Loucy (cell line): ENCODE results near the gene NKX1-1.

ENCODE experiments used
- H2AFZ ChIP-seq: fragments of 200-600 bp; sonication (generic); 2 replicates; pipeline ENCODE4 v1.6.0; 2016; ENCODE audit warnings: antibody characterized with exemption, mild to moderate bottlenecking, low read length, moderate library complexity
- H3F3A ChIP-seq: fragments of 200-600 bp; 2 replicates; pipeline ENCODE4 v1.6.0; 2016; ENCODE audit warnings: antibody characterized with exemption, low read depth, mild to moderate bottlenecking
- H3K27me3 ChIP-seq: fragments of 200-600 bp; sonication (generic); 2 replicates; pipeline ENCODE4 v1.6.1; 2014; ENCODE audit warnings: low read length, mild to moderate bottlenecking; ENCODE audit not compliant: insufficient read depth, poor library complexity, severe bottlenecking
- H3K36me3 ChIP-seq: fragments of 200-600 bp; sonication (generic); 2 replicates; pipeline ENCODE4 v1.6.1; 2016; ENCODE audit warnings: low read length; ENCODE audit not compliant: insufficient read depth
- H3K4me1 ChIP-seq: fragments of 200-600 bp; sonication (generic); 2 replicates; pipeline ENCODE4 v1.5.1; 2014; ENCODE audit warnings: low read length, mild to moderate bottlenecking; ENCODE audit not compliant: insufficient read depth, poor library complexity, severe bottlenecking
- H3K4me2 ChIP-seq: fragments of 200-600 bp; sonication (generic); 2 replicates; pipeline ENCODE4 v1.6.0; 2014; ENCODE audit warnings: antibody characterized with exemption, low read length, low read depth, mild to moderate bottlenecking; ENCODE audit not compliant: poor library complexity, severe bottlenecking
- H3K4me3 ChIP-seq: fragments of 200-600 bp; sonication (generic); 2 replicates; pipeline ENCODE4 v1.5.1; 2014; ENCODE audit warnings: low read length, mild to moderate bottlenecking, mixed read lengths; ENCODE audit not compliant: poor library complexity, severe bottlenecking
- H3K79me2 ChIP-seq: fragments of 200-600 bp; sonication (generic); 2 replicates; pipeline ENCODE4 v1.6.1; 2014; ENCODE audit warnings: low read length; ENCODE audit not compliant: insufficient read depth
- H3K9ac ChIP-seq: fragments of 200-600 bp; sonication (generic); 2 replicates; pipeline ENCODE4 v1.6.0; 2014; ENCODE audit warnings: mild to moderate bottlenecking, low read depth, low read length, moderate library complexity; ENCODE audit not compliant: poor library complexity, severe bottlenecking
- H3K9me2 ChIP-seq: fragments of 200-600 bp; sonication (generic); replicated peaks from 2 replicates; pipeline ENCODE4 v1.6.1; 2016; ENCODE audit warnings: low read depth, low read length, mixed read lengths
- H3K9me3 ChIP-seq: fragments of 200-600 bp; sonication (generic); 2 replicates; pipeline ENCODE4 v1.6.1; 2014; ENCODE audit warnings: mild to moderate bottlenecking, antibody characterized with exemption, low read length, low read depth; ENCODE audit not compliant: insufficient read depth
- H4K20me1 ChIP-seq: fragments of 200-600 bp; sonication (generic); 2 replicates; pipeline ENCODE4 v1.6.0; 2014; ENCODE audit warnings: antibody characterized with exemption, low read length, mild to moderate bottlenecking; ENCODE audit not compliant: insufficient read depth, poor library complexity, severe bottlenecking
- EZH2phosphoT487 ChIP-seq: fragments of 200-600 bp; IDR thresholded peaks from 2 replicates; pipeline ENCODE4 v1.6.1; 2018; ENCODE audit warnings: antibody characterized with exemption, mild to moderate bottlenecking, moderate library complexity, borderline replicate concordance
- TF ChIP-seq, protein P1 (sequence below): fragments of 200-600 bp; sonication (generic); conservative IDR thresholded peaks from 2 replicates; pipeline ENCODE4 v1.5.1; 2014; ENCODE audit warnings: mild to moderate bottlenecking, antibody characterized with exemption, low read length

The NKX1-1 gene

DNA sequence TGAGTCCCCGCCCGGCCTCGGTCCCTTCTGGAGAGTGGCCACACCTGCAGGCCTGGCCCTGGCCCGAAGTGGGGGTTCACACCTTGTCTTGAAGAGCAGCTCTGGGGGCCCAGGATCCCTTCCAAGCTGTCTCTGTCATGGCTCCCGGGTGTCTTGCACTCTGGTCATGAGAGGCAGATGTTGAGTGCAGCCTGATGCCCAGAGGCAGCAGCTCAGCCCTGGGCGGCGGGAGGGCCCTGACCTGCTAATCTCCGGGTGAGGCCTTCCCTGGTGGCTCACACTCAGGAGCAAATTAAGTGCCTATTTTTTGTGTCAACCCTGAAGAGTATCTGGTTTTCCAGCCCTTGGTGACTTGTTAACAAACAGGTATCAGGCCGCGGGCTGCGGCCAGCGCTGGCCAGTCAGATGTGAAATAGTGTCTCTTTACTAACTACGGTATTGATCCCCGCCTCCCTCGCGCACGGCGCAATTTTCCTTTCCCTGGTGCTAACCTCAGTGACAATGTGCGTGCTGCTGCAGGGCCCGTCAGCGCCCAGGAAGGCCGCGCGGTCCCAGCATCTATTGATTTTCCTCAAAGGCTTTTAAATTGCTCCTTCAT lies 24.2 kb downstream of the NKX1-1 start:
- Histone ChIP-seq H3K9me2 (no peaks in the 10 kb centered on the region), H3K79me2 (no peaks in the 10 kb centered on the region), H4K20me1 (no peaks in the 10 kb centered on the region), H3F3A (no peaks in the 10 kb centered on the region), H2AFZ (no peak overlapping the region), H3K36me3 (no peaks in the 10 kb centered on the region), H3K27me3 (no peaks in the 10 kb centered on the region), H3K4me3 (no peak overlapping the region), H3K4me2 (no peak overlapping the region), H3K9ac (no peak overlapping the region), H3K4me1 (no peaks in the 10 kb centered on the region), H3K9me3 (no peaks in the 10 kb centered on the region)
- no peak for TF ChIP-seq EZH2phosphoT487
- TF ChIP-seq, protein P1, sequence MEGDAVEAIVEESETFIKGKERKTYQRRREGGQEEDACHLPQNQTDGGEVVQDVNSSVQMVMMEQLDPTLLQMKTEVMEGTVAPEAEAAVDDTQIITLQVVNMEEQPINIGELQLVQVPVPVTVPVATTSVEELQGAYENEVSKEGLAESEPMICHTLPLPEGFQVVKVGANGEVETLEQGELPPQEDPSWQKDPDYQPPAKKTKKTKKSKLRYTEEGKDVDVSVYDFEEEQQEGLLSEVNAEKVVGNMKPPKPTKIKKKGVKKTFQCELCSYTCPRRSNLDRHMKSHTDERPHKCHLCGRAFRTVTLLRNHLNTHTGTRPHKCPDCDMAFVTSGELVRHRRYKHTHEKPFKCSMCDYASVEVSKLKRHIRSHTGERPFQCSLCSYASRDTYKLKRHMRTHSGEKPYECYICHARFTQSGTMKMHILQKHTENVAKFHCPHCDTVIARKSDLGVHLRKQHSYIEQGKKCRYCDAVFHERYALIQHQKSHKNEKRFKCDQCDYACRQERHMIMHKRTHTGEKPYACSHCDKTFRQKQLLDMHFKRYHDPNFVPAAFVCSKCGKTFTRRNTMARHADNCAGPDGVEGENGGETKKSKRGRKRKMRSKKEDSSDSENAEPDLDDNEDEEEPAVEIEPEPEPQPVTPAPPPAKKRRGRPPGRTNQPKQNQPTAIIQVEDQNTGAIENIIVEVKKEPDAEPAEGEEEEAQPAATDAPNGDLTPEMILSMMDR: no peak

DNA sequence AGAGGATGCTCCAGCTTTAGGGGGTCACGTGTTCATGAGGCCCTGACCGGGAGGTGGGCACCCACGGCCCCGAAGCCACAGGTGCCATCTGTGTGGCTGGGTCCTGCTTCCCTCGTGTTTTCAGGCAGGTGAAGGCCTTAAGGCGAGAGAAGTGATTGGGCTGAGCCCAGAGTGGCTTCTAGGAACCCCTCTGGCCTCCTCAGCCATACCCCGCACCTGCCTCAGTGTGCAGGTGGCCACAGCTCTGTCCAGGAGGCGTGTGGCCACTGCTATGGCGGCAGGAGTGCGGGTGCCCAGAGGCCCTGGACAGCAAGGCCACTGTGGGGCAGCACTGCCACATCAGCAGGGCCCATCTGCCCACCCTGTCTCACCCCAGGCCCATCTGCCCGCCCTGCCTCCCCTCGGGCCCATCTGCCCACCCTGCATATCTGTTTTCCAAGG lies 25.0 kb downstream of the NKX1-1 start:
- Histone ChIP-seq H3K79me2 (no peaks in the 10 kb centered on the region), H3F3A (no peaks in the 10 kb centered on the region), H3K36me3 (no peaks in the 10 kb centered on the region), H3K4me1 (no peaks in the 10 kb centered on the region), H2AFZ (no peak overlapping the region), H3K4me3 (no peak overlapping the region), H3K27me3 (no peaks in the 10 kb centered on the region), H4K20me1 (no peaks in the 10 kb centered on the region), H3K9ac (no peak overlapping the region), H3K4me2 (no peak overlapping the region), H3K9me3 (no peaks in the 10 kb centered on the region), H3K9me2 (no peaks in the 10 kb centered on the region)
- no peak for TF ChIP-seq EZH2phosphoT487
- TF ChIP-seq, protein P1: no peak

DNA sequence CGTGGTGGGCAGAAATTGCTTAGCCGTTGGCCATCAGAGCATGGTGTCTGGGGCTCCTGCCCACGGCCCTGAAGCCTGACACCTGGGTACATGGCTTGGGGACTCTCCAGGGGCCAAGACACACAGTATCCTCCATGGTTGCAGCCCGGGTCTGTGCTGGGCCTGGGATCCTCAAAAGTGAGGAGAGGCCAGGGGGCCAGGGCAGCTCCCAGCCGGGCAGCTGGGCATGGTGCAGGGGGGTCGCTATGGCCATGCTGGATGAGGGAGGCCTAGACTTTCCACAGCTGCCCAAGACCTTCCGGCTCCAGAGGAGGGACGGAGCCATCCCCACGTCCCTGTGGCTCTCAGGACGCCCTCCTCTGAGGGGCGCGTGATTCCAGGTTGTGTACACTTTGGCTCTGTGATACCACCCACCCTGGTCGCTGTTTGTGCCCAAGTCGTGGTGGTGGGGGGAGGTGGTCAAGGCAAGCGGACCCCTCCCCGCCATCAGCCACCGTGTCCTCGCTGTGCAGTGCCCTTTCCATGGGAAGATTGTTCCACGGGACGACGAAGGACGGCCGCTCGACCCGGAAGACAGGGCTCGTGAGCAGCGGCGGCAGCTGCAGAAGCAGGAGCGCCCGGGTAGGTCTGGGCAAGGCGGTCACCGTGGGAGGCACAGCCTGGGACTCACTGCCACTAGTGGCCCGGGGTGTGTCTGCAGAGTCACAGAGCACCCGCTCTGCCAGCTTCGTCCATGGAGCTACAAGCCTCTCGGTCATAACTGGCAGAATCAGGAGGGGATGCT lies 25.7 kb downstream of the NKX1-1 start:
- Histone ChIP-seq H3K27me3 (no peaks in the 10 kb centered on the region), H3K4me1 (no peaks in the 10 kb centered on the region), H3K9me3 (no peaks in the 10 kb centered on the region), H3K9me2 (no peaks in the 10 kb centered on the region), H3K36me3 (no peaks in the 10 kb centered on the region; the same call in 1 of the 2 replicates), H3K4me2 (no peak overlapping the region), H2AFZ (no peak overlapping the region), H3F3A (no peaks in the 10 kb centered on the region), H3K79me2 (no peaks in the 10 kb centered on the region), H3K9ac (no peak overlapping the region), H4K20me1 (no peaks in the 10 kb centered on the region), H3K4me3 (no peak overlapping the region)
- TF ChIP-seq EZH2phosphoT487: no peak
- TF ChIP-seq, protein P1: no peak
